ENCODE measurements around the gene GIPC2.
A peak's percentile ranks its signal among the peaks of the same experiment; 100 is the strongest.

Gene GIPC2

DNA sequence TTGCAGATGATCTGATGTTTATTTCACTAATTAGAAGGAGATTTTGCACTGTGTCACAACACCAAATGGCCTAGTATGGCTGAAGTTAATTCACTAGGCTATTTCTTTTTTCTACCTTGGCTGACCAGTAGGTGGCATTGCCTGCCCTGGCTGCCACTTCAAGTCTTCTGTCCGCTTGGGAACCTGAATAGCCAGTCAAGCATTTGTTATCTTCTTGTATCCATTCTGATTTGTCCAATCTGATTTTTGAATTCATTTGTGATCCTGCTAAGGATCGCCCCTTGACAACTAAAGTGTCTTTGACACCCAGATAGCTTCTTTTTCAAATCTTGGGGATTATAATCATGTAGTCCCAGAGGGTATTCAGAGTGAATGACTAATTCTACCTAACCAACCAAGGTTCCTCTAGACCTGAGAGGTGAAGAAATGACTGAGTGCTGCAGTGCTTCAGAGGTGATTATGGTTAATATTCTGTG is 99.4 kb downstream of the GIPC2 start:
- DNase-seq: peak in 25 of 51 donors; percentile 0 to 46 (median 23)

DNA sequence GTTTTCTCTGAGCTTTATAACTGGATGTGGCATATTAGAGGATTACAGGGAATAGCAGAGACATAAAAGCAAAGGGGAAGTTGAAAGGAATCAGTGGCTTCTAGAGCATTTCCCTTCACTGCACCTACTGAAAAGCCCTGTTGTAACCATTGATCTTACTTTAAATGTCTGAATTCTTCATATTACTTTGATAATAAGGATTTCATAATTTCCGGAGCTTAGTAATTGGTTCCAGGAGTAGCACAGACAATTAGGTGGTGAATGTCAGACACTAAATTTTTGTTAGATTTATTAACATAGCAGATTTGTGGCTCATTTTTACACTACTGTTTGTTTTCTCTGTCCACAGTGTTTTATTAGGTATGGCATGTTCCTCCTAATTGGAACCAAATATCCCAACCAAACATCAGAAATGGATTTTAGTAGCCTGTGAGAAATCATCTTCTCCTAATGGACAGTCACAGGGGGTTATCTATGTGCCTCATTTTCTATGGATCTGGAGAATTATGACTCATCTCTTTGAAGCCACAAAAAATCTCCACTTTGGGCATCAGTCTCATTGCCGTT is 100.5 kb downstream of the GIPC2 start:
- DNase-seq: no peak

DNA sequence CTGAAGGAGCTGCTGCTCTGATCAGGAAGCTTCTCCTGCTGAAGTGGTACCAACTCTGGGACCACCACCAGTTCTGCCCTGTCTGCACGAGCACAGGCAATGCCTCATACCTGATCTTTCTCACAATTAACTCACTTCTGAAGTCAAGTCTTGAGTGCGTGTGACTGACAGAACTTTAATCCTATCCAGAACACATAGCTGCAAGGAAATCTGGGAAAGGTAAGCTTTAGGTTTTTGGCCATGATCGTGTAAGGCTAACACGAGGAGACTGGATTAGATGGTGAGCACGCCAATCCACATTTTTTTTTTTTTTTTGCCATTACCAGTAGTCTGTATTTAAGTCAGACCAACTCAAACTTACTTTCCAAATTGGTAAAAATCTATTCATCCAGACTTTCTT is 101.3 kb downstream of the GIPC2 start:
- DNase-seq: no peak

DNA sequence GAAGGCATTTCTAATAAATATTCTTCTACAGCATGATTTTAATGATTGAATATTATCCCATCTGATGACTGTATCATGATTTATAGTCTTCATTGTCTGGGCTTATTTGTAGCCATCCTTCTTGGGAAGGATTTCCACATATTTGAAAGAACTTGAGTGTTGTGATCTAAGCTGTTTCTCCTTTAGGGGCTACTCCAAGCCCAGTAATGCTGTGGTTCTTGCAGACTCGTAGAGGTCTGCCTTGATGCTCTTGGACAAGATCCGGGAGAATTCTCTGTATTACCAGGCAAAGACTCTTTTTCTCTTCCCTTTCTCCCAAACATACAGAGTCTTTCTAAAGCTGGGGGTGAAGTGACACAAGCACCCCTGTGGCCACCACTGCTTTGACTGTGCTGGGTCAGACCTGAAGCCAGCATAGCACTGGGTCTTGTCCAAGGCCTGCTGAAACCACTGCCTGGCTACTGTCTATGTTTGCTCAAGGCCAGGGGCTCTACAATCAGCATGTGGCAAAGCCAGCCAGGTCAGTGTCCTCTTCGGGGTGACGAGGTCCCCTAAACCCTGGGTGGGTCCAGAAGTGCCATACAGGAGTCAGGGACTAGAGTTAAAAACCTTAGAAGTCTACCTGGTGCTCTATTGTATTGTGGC is 107.4 kb downstream of the GIPC2 start:
- DNase-seq: no peak

DNA sequence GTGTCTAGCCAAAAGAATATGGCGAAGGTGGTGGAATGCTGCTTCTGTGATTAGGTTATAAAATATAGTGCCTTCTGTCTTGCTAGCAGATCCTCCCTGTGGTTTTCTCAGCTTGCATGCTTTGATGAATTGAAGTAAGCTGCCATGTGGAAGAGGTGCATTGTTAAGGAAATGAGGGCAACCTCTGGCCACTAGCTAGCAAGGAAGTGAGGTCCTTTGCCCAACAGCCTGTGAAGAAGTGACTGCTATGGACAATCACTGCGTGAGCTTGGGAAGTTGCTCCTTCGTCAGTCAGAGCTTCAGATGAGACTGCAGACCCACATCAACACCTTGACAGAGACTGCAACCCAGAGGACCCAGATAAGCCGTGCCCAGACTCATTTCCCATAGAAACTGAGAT is 109.4 kb downstream of the GIPC2 start:
- no peak for DNase-seq

DNA sequence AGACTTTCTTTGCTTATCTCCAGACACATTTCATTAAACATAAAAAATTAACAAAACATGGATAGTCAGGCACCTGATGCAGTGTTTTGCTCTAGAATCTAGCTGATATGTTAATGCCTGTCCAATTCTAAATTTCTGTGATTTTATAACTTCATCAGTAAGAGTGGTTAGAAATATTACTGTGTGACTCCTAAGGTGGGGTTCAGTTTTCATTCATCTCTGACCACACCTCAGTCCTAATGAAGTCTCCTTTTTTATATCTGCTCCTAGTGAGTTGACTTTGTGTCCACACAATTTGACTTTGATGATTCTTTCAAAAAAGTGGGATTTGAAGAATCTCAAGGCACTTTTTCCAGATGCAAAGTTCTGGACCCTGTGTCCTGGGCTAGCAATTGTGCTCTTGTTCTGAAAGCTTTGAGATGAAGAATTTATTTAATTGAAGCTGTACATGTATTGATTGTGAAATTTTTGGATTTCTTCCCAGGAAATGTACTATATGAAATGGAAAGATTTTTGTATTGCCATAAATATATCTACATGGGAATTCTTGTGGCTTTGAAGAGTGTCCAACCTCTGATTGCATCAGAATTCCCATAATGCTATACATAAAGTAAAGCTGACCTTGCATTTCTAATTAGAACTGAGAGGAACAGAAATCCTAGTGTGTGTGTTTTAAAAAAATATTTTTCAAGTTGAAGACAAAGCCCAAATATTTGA is 111.2 kb downstream of the GIPC2 start:
- no peak for DNase-seq

DNA sequence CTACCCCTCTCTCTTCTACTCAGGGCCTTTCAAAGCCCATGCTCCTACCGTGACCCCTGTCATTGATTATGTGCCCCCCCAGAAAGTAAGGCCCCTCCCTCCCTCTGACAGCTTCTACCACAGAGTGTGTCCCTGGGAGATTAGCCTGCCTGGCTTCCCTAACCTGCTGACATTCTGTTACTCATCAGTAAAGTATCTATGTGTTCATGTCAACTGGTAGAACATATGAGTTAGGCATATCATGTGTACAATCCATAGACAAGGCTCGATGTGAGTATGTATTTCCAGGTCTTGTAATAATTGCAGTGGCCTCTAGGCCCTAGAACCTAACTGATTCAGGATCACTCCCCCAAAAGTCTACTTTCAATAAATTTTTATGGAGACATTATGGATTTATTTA is 120.0 kb downstream of the GIPC2 start:
- DNase-seq: no peak

DNA sequence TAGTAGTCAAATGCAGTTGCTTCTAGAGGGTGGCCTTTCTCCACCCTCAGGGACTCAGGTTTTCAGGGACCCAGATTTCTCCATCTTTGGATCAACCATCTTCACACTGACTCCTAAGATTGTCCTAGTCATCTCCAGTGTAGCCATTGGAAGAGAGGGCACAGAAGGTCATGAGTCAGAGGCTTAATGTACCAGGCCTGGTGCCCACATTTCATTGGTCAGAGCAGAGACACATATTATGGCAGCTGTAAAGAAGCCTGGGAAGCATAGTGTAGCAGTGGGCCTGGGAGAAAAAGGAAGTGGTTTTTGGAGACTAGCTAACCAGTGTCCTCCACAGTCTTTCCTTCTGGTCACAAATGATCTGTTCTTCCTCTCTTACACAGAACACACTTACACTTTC is 122.5 kb downstream of the GIPC2 start:
- DNase-seq: no peak

DNA sequence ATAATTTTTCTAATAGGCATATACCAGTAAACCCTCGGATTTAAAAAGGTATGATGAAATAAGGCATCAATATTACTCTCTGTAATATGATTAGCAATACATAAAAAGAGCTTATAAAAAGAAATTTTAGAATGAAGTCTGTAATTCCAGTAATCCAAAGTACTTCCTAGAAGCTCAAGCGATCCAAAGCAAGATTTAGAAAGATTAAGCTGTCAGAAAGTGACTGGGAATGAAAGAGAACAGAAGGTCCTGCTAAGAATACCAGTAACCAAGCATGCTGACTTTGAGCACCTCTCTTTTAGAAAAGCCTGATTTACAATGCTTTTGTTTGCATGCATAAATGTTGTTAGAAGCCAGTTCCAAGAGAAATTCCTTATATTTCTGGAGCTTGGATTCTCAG is 125.1 kb downstream of the GIPC2 start:
- DNase-seq: no peak

DNA sequence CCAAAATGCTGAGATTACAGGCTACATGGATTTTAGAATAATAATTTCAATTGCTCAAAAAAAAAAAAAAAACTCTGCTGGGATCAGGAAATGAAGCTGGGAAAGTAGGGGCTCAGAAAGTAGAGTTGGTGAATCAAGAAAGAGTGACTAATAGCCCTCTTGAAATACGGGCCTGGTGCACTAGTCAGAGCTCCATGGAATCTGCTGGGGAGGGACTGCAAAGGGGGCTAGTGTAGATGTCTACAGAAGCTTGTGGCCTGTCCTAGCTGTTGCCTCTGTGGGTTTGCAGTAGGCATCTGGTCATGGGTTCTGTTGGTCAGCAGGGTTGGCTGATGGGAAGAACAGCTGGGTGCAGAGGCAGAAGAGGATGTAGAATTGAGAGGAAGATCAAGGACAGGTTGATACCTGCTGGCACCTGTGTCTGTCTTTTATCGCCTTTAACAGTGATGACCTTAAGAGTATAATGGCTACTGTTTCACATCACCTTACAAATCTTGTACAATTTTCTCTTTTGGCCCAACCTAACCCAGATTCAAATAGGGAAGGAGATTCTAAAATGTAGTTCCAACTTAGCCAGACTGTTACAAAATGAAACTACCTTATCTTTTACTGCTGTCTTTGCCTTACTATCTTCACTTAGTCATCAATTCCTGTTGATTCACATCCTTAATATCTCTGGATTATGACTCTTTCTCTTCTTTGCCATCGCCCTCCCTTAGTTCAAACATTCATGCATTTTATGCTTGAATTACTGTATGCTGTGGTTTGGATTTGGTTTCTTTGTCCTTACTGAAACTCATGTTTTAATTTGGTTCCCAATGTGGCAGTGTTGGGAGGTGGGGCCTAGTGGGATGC is 126.2 kb downstream of the GIPC2 start:
- DNase-seq: no peak

DNA sequence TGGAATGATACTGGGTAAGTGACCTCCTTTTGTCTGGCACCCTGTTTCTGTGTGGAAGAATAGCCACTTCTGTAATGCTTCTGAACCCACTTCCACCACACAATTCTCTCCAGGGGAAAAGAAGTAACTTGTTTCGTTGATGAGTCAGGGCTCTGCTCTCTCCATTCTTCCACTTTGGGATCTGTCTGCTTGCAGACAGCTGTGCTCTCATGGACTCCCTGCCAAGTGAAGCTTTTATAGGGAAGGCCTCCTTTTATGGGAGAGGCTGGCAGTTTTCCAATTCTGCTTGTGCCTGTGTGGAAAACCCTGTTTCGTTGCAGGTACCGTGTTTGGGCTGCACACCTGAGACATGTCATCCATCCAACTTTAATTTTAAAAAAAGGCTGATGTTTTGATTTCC is 130.7 kb downstream of the GIPC2 start:
- DNase-seq: no peak

DNA sequence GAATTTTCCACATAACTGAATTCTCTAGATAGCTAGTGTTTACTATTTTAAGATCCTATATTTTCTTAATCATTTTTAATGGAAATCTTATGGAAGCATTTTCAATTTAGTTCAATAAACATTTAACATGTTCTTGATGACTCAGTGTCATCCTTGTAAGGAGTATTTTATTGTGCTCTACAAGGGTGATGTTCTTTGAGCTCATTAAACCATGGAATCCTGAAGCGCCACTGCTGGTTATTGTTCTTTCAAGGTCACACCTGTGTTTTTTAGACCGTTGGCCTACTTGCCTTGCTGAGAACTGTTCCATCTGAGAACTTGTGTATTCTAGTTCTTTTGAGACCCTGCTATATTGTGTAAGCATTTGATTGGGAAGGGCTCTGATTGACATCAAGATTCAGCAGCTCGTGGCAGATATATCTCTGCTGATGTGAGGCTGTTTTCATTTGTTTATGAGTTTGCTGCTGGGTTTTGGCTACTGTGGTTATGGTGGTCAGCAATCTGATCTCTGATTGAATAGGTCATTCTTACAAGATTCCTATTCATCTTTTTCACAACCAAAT is 132.0 kb downstream of the GIPC2 start:
- no peak for DNase-seq

DNA sequence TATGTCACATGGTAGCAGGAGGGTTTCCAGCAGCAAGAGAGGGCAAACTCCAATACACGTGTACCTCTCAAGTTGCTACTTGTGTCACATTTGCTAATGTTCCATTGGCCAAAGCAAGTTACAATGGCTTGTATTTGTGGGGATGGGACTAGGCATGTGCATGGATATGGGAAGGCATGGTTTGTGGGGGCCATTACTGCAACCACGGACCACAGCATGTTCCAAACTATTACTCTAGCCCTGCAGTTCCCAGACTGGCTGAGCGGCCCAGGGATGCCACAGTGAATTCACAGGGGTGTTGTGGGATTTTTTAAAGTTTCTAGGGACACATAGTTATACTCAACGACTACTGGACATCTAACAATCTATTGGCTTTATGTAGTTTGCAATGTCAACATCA is 133.1 kb downstream of the GIPC2 start:
- no peak for DNase-seq

DNA sequence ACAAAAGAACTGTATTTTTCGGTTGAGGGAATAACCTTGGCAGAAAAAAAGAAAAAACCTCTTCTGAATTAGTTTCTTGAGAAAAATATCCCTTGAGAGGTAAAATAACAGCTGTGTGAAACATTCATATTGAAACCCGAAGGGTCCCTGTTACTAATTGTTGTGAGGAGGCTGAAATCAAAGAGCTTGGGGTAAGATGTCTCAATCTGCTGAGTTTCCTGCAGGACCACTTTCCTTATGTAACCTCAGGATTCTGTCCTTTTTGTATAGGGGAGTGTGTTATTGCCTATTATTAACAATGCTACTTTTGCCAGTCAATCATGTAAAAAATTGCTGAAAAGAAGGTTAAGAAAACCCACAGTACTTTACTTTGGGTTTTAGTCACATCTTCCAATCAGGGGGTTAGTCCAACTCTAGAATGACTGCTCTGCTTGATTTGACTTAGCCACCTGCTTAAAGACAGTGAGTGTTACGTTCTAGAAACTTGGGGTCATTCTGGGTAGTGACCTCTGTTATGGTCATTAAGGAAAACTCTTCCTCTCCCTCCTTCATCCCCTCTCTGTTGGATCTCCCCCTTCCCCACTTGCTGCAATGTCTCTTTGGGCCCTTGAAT is 138.8 kb downstream of the GIPC2 start:
- no peak for DNase-seq

Data from hypothalamus (tissue), 51 donors.